Measurements from ENCODE around the gene ATP10B. TPM values are rescaled to one million over a fixed set of nuclear protein-coding genes. Genes with fewer than 3 reads are reported as not detected.

The ATP10B gene
- total and polyA plus RNA-seq, 4 donors = 0.32 to 0.88 TPM; not detected in 2

GRCh38 chr5:160867976-160868375 is 16.0 kb upstream of the ATP10B start:
- H3K27ac ChIP-seq (ENCODE audit: low read depth in 1 of 2, low read length in 2 of 2) = no peak overlapping the region
- no peaks in the 10 kb centered on the region for H3K36me3 ChIP-seq (ENCODE audit: control insufficient read depth in 1 of 2, insufficient read depth in 2 of 2, low read length in 1 of 2)
- DNase-seq = no peak
- WGBS, 2 donors = 82 to 84% methylated on average over 6 of the region's 6 CpGs
- no peaks in the 10 kb centered on the region for H3K9me3 ChIP-seq (ENCODE audit: control insufficient read depth, low read length)
- no peaks in the 10 kb centered on the region for H3K4me1 ChIP-seq (ENCODE audit: control insufficient read depth in 1 of 2, insufficient read depth in 2 of 2, low read length in 2 of 2)
- H3K4me3 ChIP-seq (ENCODE audit: low read length in 2 of 2) = no peak overlapping the region
- intact Hi-C loops (cut with DNase I) = no loop called here
- no peak for ATAC-seq (ENCODE audit: low FRiP score)
- peaks cover 0 to 1% of the 10 kb centered on the region in 2 donors for H3K27me3 ChIP-seq (ENCODE audit: control insufficient read depth in 1 of 2, insufficient read depth in 2 of 2, low read length in 1 of 2)

- WGBS, 2 donors = 85 to 86% methylated on average over 2 of the region's 2 CpGs
- no peaks in the 10 kb centered on the region for H3K4me1 ChIP-seq (ENCODE audit: control insufficient read depth in 1 of 2, insufficient read depth in 2 of 2, low read length in 2 of 2)
- no peaks in the 10 kb centered on the region for H3K9me3 ChIP-seq (ENCODE audit: control insufficient read depth, low read length)
- no peaks in the 10 kb centered on the region for H3K36me3 ChIP-seq (ENCODE audit: control insufficient read depth in 1 of 2, insufficient read depth in 2 of 2, low read length in 1 of 2)
- DNase-seq = no peak
- intact Hi-C loops (cut with DNase I) = no loop called here
- no peak overlapping the region for H3K4me3 ChIP-seq (ENCODE audit: low read length in 2 of 2)
- H3K27ac ChIP-seq (ENCODE audit: low read depth in 1 of 2, low read length in 2 of 2) = no peak overlapping the region
- no peak for ATAC-seq (ENCODE audit: low FRiP score)
- H3K27me3 ChIP-seq (ENCODE audit: control insufficient read depth in 1 of 2, insufficient read depth in 2 of 2, low read length in 1 of 2) = no peaks in the 10 kb centered on the region
Measured at GRCh38 chr5:160851451-160851850, 560 bp downstream of the ATP10B start.

- 36 to 55% methylated on average over 3 of the region's 3 CpGs for WGBS, 2 donors
- no peaks in the 10 kb centered on the region for H3K36me3 ChIP-seq (ENCODE audit: control insufficient read depth in 1 of 2, insufficient read depth in 2 of 2, low read length in 1 of 2)
- no peak overlapping the region for H3K27ac ChIP-seq (ENCODE audit: low read depth in 1 of 2, low read length in 2 of 2)
Measured at GRCh38 chr5:160850421-160850820, 1.6 kb downstream of the ATP10B start.

GRCh38 chr5:160847526-160848085 is 4.4 kb downstream of the ATP10B start:
- Histone ChIP-seq H3K4me1 (ENCODE audit: control insufficient read depth in 1 of 2, insufficient read depth in 2 of 2, low read length in 2 of 2) (no peaks in the 10 kb centered on the region), H3K27me3 (ENCODE audit: control insufficient read depth in 1 of 2, insufficient read depth in 2 of 2, low read length in 1 of 2) (no peaks in the 10 kb centered on the region), H3K9me3 (ENCODE audit: control insufficient read depth, low read length) (no peaks in the 10 kb centered on the region), H3K4me3 (ENCODE audit: low read length in 2 of 2) (no peak overlapping the region), H3K36me3 (ENCODE audit: control insufficient read depth in 1 of 2, insufficient read depth in 2 of 2, low read length in 1 of 2) (no peaks in the 10 kb centered on the region), H3K27ac (ENCODE audit: low read depth in 1 of 2, low read length in 2 of 2) (no peak overlapping the region)
- 73 to 79% methylated on average over 5 of the region's 5 CpGs for WGBS, 2 donors
- ATAC-seq (ENCODE audit: low FRiP score) (no peak), DNase-seq (no peak)
- intact Hi-C loops (cut with DNase I) = no loop called here

More at GRCh38 chr5:160850421-160850820, 1.6 kb downstream of the ATP10B start:
- Histone ChIP-seq H3K4me3 (ENCODE audit: low read length in 2 of 2) (no peak overlapping the region), H3K27me3 (ENCODE audit: control insufficient read depth in 1 of 2, insufficient read depth in 2 of 2, low read length in 1 of 2) (no peaks in the 10 kb centered on the region), H3K4me1 (ENCODE audit: control insufficient read depth in 1 of 2, insufficient read depth in 2 of 2, low read length in 2 of 2) (no peaks in the 10 kb centered on the region), H3K9me3 (ENCODE audit: control insufficient read depth, low read length) (no peaks in the 10 kb centered on the region)
- DNase-seq (no peak), ATAC-seq (ENCODE audit: low FRiP score) (no peak)
- intact Hi-C loops (cut with DNase I) = no loop called here

GRCh38 chr5:160846642-160847041 is 5.4 kb downstream of the ATP10B start:
- whole genome bisulfite sequencing, 2 donors = 54 to 58% methylated on average over 3 of the region's 3 CpGs
- no peaks in the 10 kb centered on the region for H3K36me3 ChIP-seq (ENCODE audit: control insufficient read depth in 1 of 2, insufficient read depth in 2 of 2, low read length in 1 of 2)
- no peak overlapping the region for H3K27ac ChIP-seq (ENCODE audit: low read depth in 1 of 2, low read length in 2 of 2)
- no peak for ATAC-seq (ENCODE audit: low FRiP score)
- DNase-seq = no peak
- intact Hi-C loops (cut with DNase I) = no loop called here
- no peaks in the 10 kb centered on the region for H3K9me3 ChIP-seq (ENCODE audit: control insufficient read depth, low read length)
- H3K4me1 ChIP-seq (ENCODE audit: control insufficient read depth in 1 of 2, insufficient read depth in 2 of 2, low read length in 2 of 2) = no peaks in the 10 kb centered on the region
- no peak overlapping the region for H3K4me3 ChIP-seq (ENCODE audit: low read length in 2 of 2)
- H3K27me3 ChIP-seq (ENCODE audit: control insufficient read depth in 1 of 2, insufficient read depth in 2 of 2, low read length in 1 of 2) = no peaks in the 10 kb centered on the region

GRCh38 chr5:160844177-160844576 is 7.8 kb downstream of the ATP10B start:
- no peak overlapping the region for H3K4me3 ChIP-seq (ENCODE audit: low read length in 2 of 2)
- no peak overlapping the region for H3K27ac ChIP-seq (ENCODE audit: low read depth in 1 of 2, low read length in 2 of 2)
- no peak for DNase-seq
- intact Hi-C loops (cut with DNase I) = no loop called here
- no peaks in the 10 kb centered on the region for H3K9me3 ChIP-seq (ENCODE audit: control insufficient read depth, low read length)
- 46 to 53% methylated on average over 2 of the region's 2 CpGs for WGBS, 2 donors
- ATAC-seq (ENCODE audit: low FRiP score) = no peak
- no peaks in the 10 kb centered on the region for H3K4me1 ChIP-seq (ENCODE audit: control insufficient read depth in 1 of 2, insufficient read depth in 2 of 2, low read length in 2 of 2)
- no peaks in the 10 kb centered on the region for H3K27me3 ChIP-seq (ENCODE audit: control insufficient read depth in 1 of 2, insufficient read depth in 2 of 2, low read length in 1 of 2)
- no peaks in the 10 kb centered on the region for H3K36me3 ChIP-seq (ENCODE audit: control insufficient read depth in 1 of 2, insufficient read depth in 2 of 2, low read length in 1 of 2)

GRCh38 chr5:160843240-160843639 is 8.8 kb downstream of the ATP10B start:
- Histone ChIP-seq H3K9me3 (ENCODE audit: control insufficient read depth, low read length) (no peaks in the 10 kb centered on the region), H3K27ac (ENCODE audit: low read depth in 1 of 2, low read length in 2 of 2) (no peak overlapping the region), H3K4me3 (ENCODE audit: low read length in 2 of 2) (no peak overlapping the region), H3K27me3 (ENCODE audit: control insufficient read depth in 1 of 2, insufficient read depth in 2 of 2, low read length in 1 of 2) (no peaks in the 10 kb centered on the region), H3K4me1 (ENCODE audit: control insufficient read depth in 1 of 2, insufficient read depth in 2 of 2, low read length in 2 of 2) (no peaks in the 10 kb centered on the region), H3K36me3 (ENCODE audit: control insufficient read depth in 1 of 2, insufficient read depth in 2 of 2, low read length in 1 of 2) (no peaks in the 10 kb centered on the region)
- ATAC-seq (ENCODE audit: low FRiP score) (no peak), DNase-seq (no peak)
- WGBS, 2 donors = 38 to 57% methylated on average over 2 of the region's 2 CpGs
- intact Hi-C loops (cut with DNase I) = no loop called here

- no peaks in the 10 kb centered on the region for H3K27me3 ChIP-seq (ENCODE audit: control insufficient read depth in 1 of 2, insufficient read depth in 2 of 2, low read length in 1 of 2)
- ATAC-seq (ENCODE audit: low FRiP score) = no peak
- no peaks in the 10 kb centered on the region for H3K36me3 ChIP-seq (ENCODE audit: control insufficient read depth in 1 of 2, insufficient read depth in 2 of 2, low read length in 1 of 2)
- H3K27ac ChIP-seq (ENCODE audit: low read depth in 1 of 2, low read length in 2 of 2) = no peak overlapping the region
- DNase-seq = no peak
- 65 to 71% methylated on average over 3 of the region's 3 CpGs for WGBS, 2 donors
- no peaks in the 10 kb centered on the region for H3K4me1 ChIP-seq (ENCODE audit: control insufficient read depth in 1 of 2, insufficient read depth in 2 of 2, low read length in 2 of 2)
- intact Hi-C loops (cut with DNase I) = no loop called here
- H3K4me3 ChIP-seq (ENCODE audit: low read length in 2 of 2) = no peak overlapping the region
- H3K9me3 ChIP-seq (ENCODE audit: control insufficient read depth, low read length) = no peaks in the 10 kb centered on the region
Measured at GRCh38 chr5:160837749-160838593, 14.0 kb downstream of the ATP10B start.

GRCh38 chr5:160837211-160837610 is 14.8 kb downstream of the ATP10B start:
- Histone ChIP-seq H3K36me3 (ENCODE audit: control insufficient read depth in 1 of 2, insufficient read depth in 2 of 2, low read length in 1 of 2) (no peaks in the 10 kb centered on the region), H3K4me3 (ENCODE audit: low read length in 2 of 2) (no peak overlapping the region), H3K27me3 (ENCODE audit: control insufficient read depth in 1 of 2, insufficient read depth in 2 of 2, low read length in 1 of 2) (no peaks in the 10 kb centered on the region), H3K9me3 (ENCODE audit: control insufficient read depth, low read length) (peaks cover 4% of the 10 kb centered on the region), H3K27ac (ENCODE audit: low read depth in 1 of 2, low read length in 2 of 2) (no peak overlapping the region), H3K4me1 (ENCODE audit: control insufficient read depth in 1 of 2, insufficient read depth in 2 of 2, low read length in 2 of 2) (no peaks in the 10 kb centered on the region)
- no peak for ATAC-seq (ENCODE audit: low FRiP score)
- intact Hi-C loops (cut with DNase I) = no loop called here
- no peak for DNase-seq
- 1 to 3% methylated on average over 1 of the region's 1 CpG for WGBS, 2 donors

Data from aorta (tissue), 5 donors.